HepG2 (cell line): Measurements from ENCODE around the gene PMM2. TPM values are rescaled to one million over a fixed set of nuclear protein-coding genes. Genes with fewer than 3 reads are reported as not detected.

Experiments
- AKAP8 ChIP-seq: sonication (generic); formaldehyde crosslinking; IDR thresholded peaks from 2 replicates; pipeline ENCODE4 v1.5.1; 2020; ENCODE audit warnings: mild to moderate bottlenecking, missing genetic modification reagents
- ARNT2 ChIP-seq: sonication (generic); formaldehyde crosslinking; IDR thresholded peaks from 2 replicates; pipeline ENCODE4 v1.8.0; 2022; ENCODE audit warnings: mild to moderate bottlenecking, low read depth, missing genetic modification reagents, moderate library complexity
- CSRNP1 ChIP-seq: sonication (generic); formaldehyde crosslinking; IDR thresholded peaks from 2 replicates; pipeline ENCODE4 v1.8.1; 2023; ENCODE audit warnings: mild to moderate bottlenecking, missing genetic modification reagents
- ESRRA ChIP-seq: sonication (generic); formaldehyde crosslinking; IDR thresholded peaks from 2 replicates; pipeline ENCODE4 v1.5.1; 2020; ENCODE audit warnings: mild to moderate bottlenecking, low read depth, missing genetic modification reagents
- FOXK2 ChIP-seq: fragments of 450-650 bp; IDR thresholded peaks from 2 replicates; pipeline ENCODE4 v1.6.1; 2016
- HMG20A ChIP-seq: IDR thresholded peaks from 2 replicates; pipeline ENCODE4 v1.6.1; 2016; ENCODE audit warnings: borderline replicate concordance
- IKZF1 ChIP-seq: fragments of 450-650 bp; IDR thresholded peaks from 2 replicates; pipeline ENCODE4 v1.7.1; 2016
- IRX3 ChIP-seq: sonication (generic); formaldehyde crosslinking; IDR thresholded peaks from 2 replicates; pipeline ENCODE4 v1.8.1; 2023; ENCODE audit warnings: mild to moderate bottlenecking, low read depth, missing genetic modification reagents, borderline replicate concordance
- MBNL3 ChIP-seq: fragments of 250-450 bp; sonication (Bioruptor Pico); conservative IDR thresholded peaks from 2 replicates; pipeline ENCODE4 v1.8.0; 2022; ENCODE audit warnings: mild to moderate bottlenecking, inconsistent platforms
- PRPF4 ChIP-seq: fragments of 200-400 bp; formaldehyde crosslinking; IDR thresholded peaks from 2 replicates; pipeline ENCODE4 v1.6.1; 2016; ENCODE audit warnings: low read length, low read depth; ENCODE audit not compliant: poor library complexity, severe bottlenecking
- ZBTB37 ChIP-seq: sonication (generic); formaldehyde crosslinking; IDR thresholded peaks from 2 replicates; pipeline ENCODE4 v1.4.0; 2020; ENCODE audit warnings: mild to moderate bottlenecking, missing genetic modification reagents
- ZNF318 ChIP-seq: sonication (generic); formaldehyde crosslinking; IDR thresholded peaks from 2 replicates; pipeline ENCODE4 v1.4.0; 2020; ENCODE audit warnings: mild to moderate bottlenecking, missing genetic modification reagents
- ZNF562 ChIP-seq: sonication (generic); formaldehyde crosslinking; IDR thresholded peaks from 2 replicates; pipeline ENCODE4 v1.8.0; 2022; ENCODE audit warnings: missing genetic modification reagents, borderline replicate concordance
- ZNF879 ChIP-seq: sonication (generic); formaldehyde crosslinking; IDR thresholded peaks from 2 replicates; pipeline ENCODE4 v1.8.1; 2023; ENCODE audit warnings: missing genetic modification reagents
- polyA plus RNA-seq, 8 experiments: library from polyadenylated mRNA; depleted of rRNA in 3 of 8; stranded (reverse) in 7 of 8; unstranded in 1 of 8; fragments of >200 nt; fragmentation: Illumina TruSeq in 4 of 8; extraction: Trizol in 4 of 8; gene quantifications; 2 replicates each; pipeline versions ENCODE4 v1.2.1 to v1.2.3, GENCODE V29; 2011 to 2016; ENCODE audit warnings: low read depth in 4 of 8, missing spikeins in 1 of 8, mixed read lengths in 1 of 8; ENCODE audit not compliant: insufficient read depth in 1 of 8
- total RNA-seq, 5 experiments: library from RNA; depleted of rRNA; stranded (reverse); fragments of >200 nt; fragmentation: Illumina TruSeq; extraction: Trizol; gene quantifications; 2 replicates each; pipeline ENCODE4 v1.2.3, GENCODE V29; 2016; ENCODE audit warnings: low read depth in 1 of 5

The PMM2 gene
- total and polyA plus RNA-seq, 2 of the 13 experiments (the other 11 are each of a cell fraction or from before 2014, with no cell fraction given): 52.2 to 93.7 TPM

GRCh38 chr16:8866118-8866883 lies 68.7 kb downstream of the PMM2 start (continued):
- TF ChIP-seq IRX3 (CRISPR knock-in tag) (peak; percentile 5; the same call in 1 of the 2 replicates), ESRRA (CRISPR knock-in tag) (0 out of 2 replicates have a peak, but pooled peaks have one; percentile 27), ZNF318 (peak; percentile 79; the same call in 1 of the 2 replicates), PRPF4 (no peak), MBNL3 (CRISPR knock-in tag) (no peak), FOXK2 (no peak), ZNF562 (no peak), IKZF1 (no peak), ARNT2 (CRISPR knock-in tag) (peak; percentile 92), CSRNP1 (peak; percentile 43; the same call in 1 of the 2 replicates), ZBTB37 (no peak), ZNF879 (CRISPR knock-in tag) (no peak; the same call in 1 of the 2 replicates), AKAP8 (CRISPR knock-in tag) (peak; percentile 83; the same call in 1 of the 2 replicates), HMG20A (0 out of 2 replicates have a peak, but pooled peaks have one; percentile 29)
